Psoas muscle (tissue), 8 donors: ENCODE results near the gene RABL6. TPM values are rescaled to one million over a fixed set of nuclear protein-coding genes. Genes with fewer than 3 reads are reported as not detected.
A peak's percentile ranks its signal among the peaks of the same experiment; 100 is the strongest.

Experiments
- ATAC-seq, 4 donors: fragments of 200-7000 bp; cut with Tn5 transposase; one replicate each; pipeline ENCODE4 v1.9.1; 2020; ENCODE audit warnings: moderate library complexity in 3 of 4, mild to moderate bottlenecking in 2 of 4
- DNase-seq, 2 donors: peaks; one replicate each; pipeline ENCODE4 v3.0.0-alpha.2; 2020
- H3K27ac ChIP-seq: fragments of 200-600 bp; one replicate; pipeline ENCODE4 v1.8.0; 2022
- H3K27me3 ChIP-seq, 3 donors: fragments of 200-600 bp in 1 of 3; one replicate each; pipeline versions ENCODE4 v1.6.1 to v1.8.0; 2013 to 2022; ENCODE audit warnings: low read length in 2 of 3, mild to moderate bottlenecking in 2 of 3, moderate library complexity in 1 of 3; ENCODE audit not compliant: insufficient read depth in 3 of 3
- H3K36me3 ChIP-seq, 2 donors: fragments of 200-600 bp in 1 of 2; one replicate each; pipeline versions ENCODE4 v1.6.1 to v1.8.0; 2013 to 2022; ENCODE audit warnings: low read depth in 1 of 2, mild to moderate bottlenecking in 1 of 2, moderate library complexity in 1 of 2; ENCODE audit not compliant: insufficient read depth in 1 of 2
- H3K4me1 ChIP-seq: fragments of 200-600 bp; one replicate; pipeline ENCODE4 v1.8.0; 2022
- H3K4me3 ChIP-seq: fragments of 200-600 bp; one replicate; pipeline ENCODE4 v1.8.0; 2022; ENCODE audit warnings: mild to moderate bottlenecking
- H3K9me3 ChIP-seq: fragments of 200-600 bp; one replicate; pipeline ENCODE4 v1.8.0; 2022
- WGBS, 3 donors: extraction: QIAGEN DNeasy Blood & Tissue Kit; methylation state at CpG; one replicate each; pipeline versions ENCODE4 v1.1.6 to v1.1.7; 2013; 5-methylcytosine and 5-hydroxymethylcytosine counted together
- intact Hi-C, 2 donors: fragments of 100-400 bp; cut with DNase I; formaldehyde crosslinking; loops; one replicate each; pipeline versions ENCODE4 v1.11.0 to v1.14.2; 2022
- polyA plus RNA-seq, 3 donors: library from polyadenylated mRNA; stranded (reverse); fragments of 200-250 nt; gene quantifications; one replicate each; pipeline ENCODE4 v1.2.3, GENCODE V29; 2013
- total RNA-seq, 4 donors: library from RNA; stranded (reverse); fragmentation: NEBNext Ultra II Directional in 2 of 4; extraction: Animal tissue kit (Norgen Biotek cat#: 25700) in 2 of 4; gene quantifications; one replicate each; pipeline versions ENCODE4 v1.2.1 to v1.2.4, GENCODE V29; 2021 to 2023
- TF ChIP-seq, protein P1 (sequence below): fragments of 200-600 bp; IDR thresholded peaks from one replicate; pipeline ENCODE4 v1.8.0; 2022; ENCODE audit warnings: antibody characterized with exemption
- donor health status: healthy with polysubstance abuse.
- donor health status: DM: no; HTN: no; CAD: no; lungs with moderate emphysema.
- donor health status: Bipolar disorder and iron deficiency.
- donor health status: healthy.
- donor health status: DM: yes; HTN: yes; CAD: no.
- donor health status: DM: no; HTN: no; CAD: no.
- donor health status: DM: no; HTN: no; CAD: no.
- donor health status: DM: yes; HTN: yes; CAD: no.

Gene RABL6
- total and polyA plus RNA-seq, 7 donors = 73.0 to 90.5 (median 82.5) TPM

DNA sequence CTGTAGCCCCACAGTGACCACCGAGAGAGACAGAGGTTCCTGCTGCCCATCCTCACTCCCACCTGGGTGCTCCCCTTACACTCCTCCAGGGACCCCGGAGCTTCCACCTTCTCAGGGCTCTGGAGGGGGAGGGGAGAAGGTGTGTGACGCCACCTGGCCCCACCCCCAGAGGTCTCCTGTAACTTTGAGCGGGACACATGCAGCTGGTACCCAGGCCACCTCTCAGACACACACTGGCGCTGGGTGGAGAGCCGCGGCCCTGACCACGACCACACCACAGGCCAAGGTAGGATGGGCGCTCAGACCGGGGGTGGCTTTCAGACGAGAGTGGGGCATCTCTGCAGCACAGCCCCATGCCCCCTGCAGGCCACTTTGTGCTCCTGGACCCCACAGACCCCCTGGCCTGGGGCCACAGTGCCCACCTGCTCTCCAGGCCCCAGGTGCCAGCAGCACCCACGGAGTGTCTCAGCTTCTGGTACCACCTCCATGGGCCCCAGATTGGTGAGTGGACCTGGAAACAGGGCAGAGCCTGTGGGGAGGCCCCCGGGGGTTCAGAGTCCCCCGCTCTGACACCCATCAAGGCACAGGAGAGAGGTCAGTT lies 48.9 kb downstream of the RABL6 start:
- Histone ChIP-seq H3K36me3 (peaks cover 0 to 19% of the 10 kb centered on the region in 2 donors), H3K4me1 (peaks cover 20% of the 10 kb centered on the region), H3K9me3 (no peaks in the 10 kb centered on the region), H3K4me3 (no peak overlapping the region), H3K27ac (no peak overlapping the region), H3K27me3 (no peaks in the 10 kb centered on the region)
- 76 to 83% (median 81%) methylated on average over 14 of the region's 14 CpGs for WGBS, 3 donors
- TF ChIP-seq, protein P1, sequence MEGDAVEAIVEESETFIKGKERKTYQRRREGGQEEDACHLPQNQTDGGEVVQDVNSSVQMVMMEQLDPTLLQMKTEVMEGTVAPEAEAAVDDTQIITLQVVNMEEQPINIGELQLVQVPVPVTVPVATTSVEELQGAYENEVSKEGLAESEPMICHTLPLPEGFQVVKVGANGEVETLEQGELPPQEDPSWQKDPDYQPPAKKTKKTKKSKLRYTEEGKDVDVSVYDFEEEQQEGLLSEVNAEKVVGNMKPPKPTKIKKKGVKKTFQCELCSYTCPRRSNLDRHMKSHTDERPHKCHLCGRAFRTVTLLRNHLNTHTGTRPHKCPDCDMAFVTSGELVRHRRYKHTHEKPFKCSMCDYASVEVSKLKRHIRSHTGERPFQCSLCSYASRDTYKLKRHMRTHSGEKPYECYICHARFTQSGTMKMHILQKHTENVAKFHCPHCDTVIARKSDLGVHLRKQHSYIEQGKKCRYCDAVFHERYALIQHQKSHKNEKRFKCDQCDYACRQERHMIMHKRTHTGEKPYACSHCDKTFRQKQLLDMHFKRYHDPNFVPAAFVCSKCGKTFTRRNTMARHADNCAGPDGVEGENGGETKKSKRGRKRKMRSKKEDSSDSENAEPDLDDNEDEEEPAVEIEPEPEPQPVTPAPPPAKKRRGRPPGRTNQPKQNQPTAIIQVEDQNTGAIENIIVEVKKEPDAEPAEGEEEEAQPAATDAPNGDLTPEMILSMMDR = no peak
- DNase-seq (peak in 1 of 2 donors; percentile 52), ATAC-seq (no peak)
- intact Hi-C loops = no loop called here

DNA sequence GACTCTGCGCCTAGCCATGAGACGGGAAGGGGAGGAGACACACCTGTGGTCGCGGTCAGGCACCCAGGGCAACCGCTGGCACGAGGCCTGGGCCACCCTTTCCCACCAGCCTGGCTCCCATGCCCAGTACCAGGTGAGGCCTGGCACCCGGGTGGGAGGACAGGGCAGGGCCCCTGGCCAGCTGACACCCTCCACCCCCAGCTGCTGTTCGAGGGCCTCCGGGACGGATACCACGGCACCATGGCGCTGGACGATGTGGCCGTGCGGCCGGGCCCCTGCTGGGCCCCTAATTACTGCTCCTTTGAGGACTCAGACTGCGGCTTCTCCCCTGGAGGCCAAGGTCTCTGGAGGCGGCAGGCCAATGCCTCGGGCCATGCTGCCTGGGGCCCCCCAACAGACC lies 49.4 kb downstream of the RABL6 start:
- DNase-seq = no peak
- Histone ChIP-seq H3K27ac (no peak overlapping the region), H3K27me3 (no peaks in the 10 kb centered on the region), H3K36me3 (peaks cover 0 to 19% of the 10 kb centered on the region in 2 donors), H3K9me3 (no peaks in the 10 kb centered on the region), H3K4me1 (peaks cover 15% of the 10 kb centered on the region), H3K4me3 (no peak overlapping the region)
- TF ChIP-seq, protein P1 = no peak
- WGBS, 3 donors = 79 to 81% (median 80%) methylated on average over 16 to 19 of the region's 19 CpGs
- intact Hi-C loops = no loop called here
- ATAC-seq = no peak

DNA sequence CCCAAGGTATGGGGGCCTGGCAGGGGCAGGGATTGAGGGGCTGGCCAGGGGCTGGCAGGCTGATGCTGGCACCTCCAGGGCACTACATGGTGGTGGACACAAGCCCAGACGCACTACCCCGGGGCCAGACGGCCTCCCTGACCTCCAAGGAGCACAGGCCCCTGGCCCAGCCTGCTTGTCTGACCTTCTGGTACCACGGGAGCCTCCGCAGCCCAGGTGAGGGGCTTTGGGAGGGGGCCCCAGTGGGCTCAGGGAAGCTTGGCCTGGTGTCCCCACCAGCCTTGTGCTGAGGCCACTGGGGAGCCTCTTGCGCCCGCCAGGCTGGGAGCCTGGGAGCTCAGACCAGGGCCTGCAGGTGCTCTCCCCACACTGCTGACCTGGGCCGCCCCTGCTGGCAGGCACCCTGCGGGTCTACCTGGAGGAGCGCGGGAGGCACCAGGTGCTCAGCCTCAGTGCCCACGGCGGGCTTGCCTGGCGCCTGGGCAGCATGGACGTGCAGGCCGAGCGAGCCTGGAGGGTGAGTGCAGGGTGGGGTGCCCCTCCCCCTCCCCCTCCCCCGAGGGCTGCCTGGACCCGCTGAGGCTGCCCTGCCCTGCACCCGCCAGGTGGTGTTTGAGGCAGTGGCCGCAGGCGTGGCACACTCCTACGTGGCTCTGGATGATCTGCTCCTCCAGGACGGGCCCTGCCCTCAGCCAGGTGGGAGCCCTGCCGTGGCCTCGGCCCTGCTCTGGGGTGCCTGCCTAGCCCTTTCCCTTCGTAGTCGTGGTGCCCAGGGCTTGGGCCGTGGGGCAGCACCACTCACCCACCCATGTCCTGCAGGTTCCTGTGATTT lies 50.0 kb downstream of the RABL6 start:
- Histone ChIP-seq H3K4me1 (peaks cover 14% of the 10 kb centered on the region), H3K27ac (no peak overlapping the region), H3K27me3 (no peaks in the 10 kb centered on the region), H3K9me3 (no peaks in the 10 kb centered on the region), H3K4me3 (no peak overlapping the region), H3K36me3 (peaks cover 0 to 26% of the 10 kb centered on the region in 2 donors)
- intact Hi-C loops = no loop called here
- TF ChIP-seq, protein P1 = no peak
- DNase-seq = peak in 1 of 2 donors; percentile 46
- ATAC-seq = peak in 1 of 4 donors; percentile 3
- 82 to 89% (median 85%) methylated on average over 15 to 29 of the region's 29 CpGs for WGBS, 3 donors

DNA sequence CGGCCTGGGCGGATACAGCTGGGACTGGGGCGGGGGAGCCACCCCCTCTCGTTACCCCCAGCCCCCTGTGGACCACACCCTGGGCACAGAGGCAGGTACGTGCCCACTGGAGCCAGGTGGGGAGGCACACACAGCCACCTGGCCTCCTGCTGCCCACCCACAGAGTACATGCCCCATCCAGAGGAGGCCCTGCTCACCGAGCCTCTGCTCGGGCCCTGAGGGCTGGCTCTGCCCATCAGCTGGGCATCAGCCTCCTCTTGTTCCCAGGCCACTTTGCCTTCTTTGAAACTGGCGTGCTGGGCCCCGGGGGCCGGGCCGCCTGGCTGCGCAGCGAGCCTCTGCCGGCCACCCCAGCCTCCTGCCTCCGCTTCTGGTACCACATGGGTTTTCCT lies 50.7 kb downstream of the RABL6 start:
- H3K4me3 ChIP-seq = no peak overlapping the region
- DNase-seq = peak in 1 of 2 donors; percentile 15
- H3K27me3 ChIP-seq = no peaks in the 10 kb centered on the region
- TF ChIP-seq, protein P1 = no peak
- 86 to 97% (median 91%) methylated on average over 14 to 15 of the region's 15 CpGs for WGBS, 3 donors
- no peaks in the 10 kb centered on the region for H3K9me3 ChIP-seq
- H3K4me1 ChIP-seq = peaks cover 18% of the 10 kb centered on the region
- intact Hi-C loops = no loop called here
- peak in 1 of 4 donors; percentile 4 for ATAC-seq
- peaks cover 3 to 32% of the 10 kb centered on the region in 2 donors for H3K36me3 ChIP-seq
- no peak overlapping the region for H3K27ac ChIP-seq
